Neural cell (in vitro differentiated cells): ENCODE data around the gene SCAMP5. TPM values are rescaled to one million over a fixed set of nuclear protein-coding genes. Genes with fewer than 3 reads are reported as not detected.
A peak's percentile ranks its signal among the peaks of the same experiment; 100 is the strongest.

Experiments
- H2AFZ ChIP-seq: fragments of 200-600, 300-800 bp; sonication (generic), shearing (Covaris generic); 2 replicates; pipeline ENCODE4 v1.6.0; 2014; ENCODE audit warnings: low read depth, mild to moderate bottlenecking, antibody characterized with exemption, low read length, moderate library complexity
- H3F3A ChIP-seq: fragments of 200-600 bp; shearing (Covaris generic); 2 replicates; pipeline ENCODE4 v1.6.1; 2016; ENCODE audit warnings: mild to moderate bottlenecking, moderate library complexity, mixed read lengths, antibody characterized with exemption, low read length; ENCODE audit not compliant: insufficient read depth, poor library complexity, severe bottlenecking
- H3K27ac ChIP-seq: fragments of 200-600, 300-800 bp; sonication (generic), shearing (Covaris generic); 2 replicates; pipeline ENCODE4 v1.5.1; 2014; ENCODE audit warnings: mild to moderate bottlenecking, low read length, moderate library complexity
- H3K27me3 ChIP-seq: fragments of 300-800, 200-600 bp; sonication (generic), shearing (Covaris generic); 2 replicates; pipeline ENCODE4 v1.6.0; 2014; ENCODE audit warnings: mild to moderate bottlenecking, low read depth, low read length, moderate library complexity; ENCODE audit not compliant: insufficient read depth
- H3K36me3 ChIP-seq: fragments of 300-800, 200-600 bp; sonication (generic), shearing (Covaris generic); 2 replicates; pipeline ENCODE4 v1.5.1; 2014; ENCODE audit warnings: mild to moderate bottlenecking, antibody characterized with exemption, low read length, moderate library complexity; ENCODE audit not compliant: insufficient read depth
- H3K4me2 ChIP-seq: fragments of 300-800, 200-600 bp; sonication (generic), shearing (Covaris generic); 2 replicates; pipeline ENCODE4 v1.6.0; 2014; ENCODE audit warnings: mild to moderate bottlenecking, low read length
- H3K4me3 ChIP-seq: fragments of 300-800, 200-600 bp; sonication (generic), shearing (Covaris generic); 2 replicates; pipeline ENCODE4 v1.5.1; 2014; ENCODE audit warnings: mild to moderate bottlenecking, low read length, moderate library complexity
- H3K79me2 ChIP-seq: fragments of 200-600 bp; shearing (Covaris generic); replicated peaks from 2 replicates; pipeline ENCODE4 v1.6.0; 2014; ENCODE audit warnings: mild to moderate bottlenecking, low read length, moderate library complexity; ENCODE audit not compliant: insufficient read depth
- H3K9ac ChIP-seq: fragments of 300-800, 200-600 bp; sonication (generic), shearing (Covaris generic); 2 replicates; pipeline ENCODE4 v1.6.1; 2016; ENCODE audit warnings: mild to moderate bottlenecking, low read length, mixed read lengths
- H3K9me2 ChIP-seq: fragments of 200-600 bp; shearing (Covaris generic); 2 replicates; pipeline ENCODE4 v1.6.1; 2016; ENCODE audit warnings: mild to moderate bottlenecking, low read length, mixed read lengths; ENCODE audit not compliant: insufficient read depth
- H3K9me3 ChIP-seq: fragments of 200-600, 300-800 bp; sonication (generic), shearing (Covaris generic); 2 replicates; pipeline ENCODE4 v1.6.1; 2016; ENCODE audit warnings: mild to moderate bottlenecking, mixed run types, low read length, moderate library complexity, mixed read lengths
- H4K20me1 ChIP-seq: fragments of 200-600 bp; shearing (Covaris generic); 2 replicates; pipeline ENCODE4 v1.6.1; 2016; ENCODE audit warnings: mild to moderate bottlenecking, mixed run types; ENCODE audit not compliant: insufficient read depth
- CTCF ChIP-seq: fragments of 450-650 bp; IDR thresholded peaks from 2 replicates; pipeline ENCODE4 v1.5.1; 2014; ENCODE audit warnings: antibody characterized with exemption, mild to moderate bottlenecking, moderate library complexity; ENCODE audit not compliant: poor library complexity, severe bottlenecking
- EP300 ChIP-seq: fragments of 450-650 bp; conservative IDR thresholded peaks from 2 replicates; pipeline ENCODE4 v1.6.1; 2014; ENCODE audit warnings: antibody characterized with exemption, mild to moderate bottlenecking, moderate library complexity; ENCODE audit not compliant: poor library complexity, severe bottlenecking
- EZH2 ChIP-seq: fragments of 200-600, 300-800 bp; shearing (Covaris generic), sonication (generic); IDR thresholded peaks from 2 replicates; pipeline ENCODE4 v1.6.1; 2014; ENCODE audit warnings: antibody characterized with exemption, low read length, borderline replicate concordance, mild to moderate bottlenecking; ENCODE audit not compliant: insufficient read depth, poor library complexity, severe bottlenecking
- MXI1 ChIP-seq: fragments of 450-650 bp; conservative IDR thresholded peaks from 2 replicates; pipeline ENCODE4 v1.6.1; 2014; ENCODE audit warnings: antibody characterized with exemption, mild to moderate bottlenecking; ENCODE audit not compliant: poor library complexity, severe bottlenecking
- POLR2AphosphoS5 ChIP-seq: IDR thresholded peaks from 2 replicates; pipeline ENCODE4 v1.6.1; 2012
- RAD21 ChIP-seq: fragments of 450-650 bp; conservative IDR thresholded peaks from 2 replicates; pipeline ENCODE4 v1.6.1; 2014; ENCODE audit warnings: antibody characterized with exemption, mild to moderate bottlenecking, moderate library complexity
- SMC3 ChIP-seq: fragments of 450-650 bp; conservative IDR thresholded peaks from 2 replicates; pipeline ENCODE4 v1.6.1; 2014; ENCODE audit warnings: antibody characterized with exemption, mild to moderate bottlenecking, moderate library complexity; ENCODE audit not compliant: poor library complexity
- TAF1 ChIP-seq: IDR thresholded peaks from 2 replicates; pipeline ENCODE4 v1.6.1; 2012; ENCODE audit warnings: low read depth
- polyA plus RNA-seq: library from polyadenylated mRNA; depleted of rRNA; stranded (reverse); fragments of >200 nt; gene quantifications from 2 replicates; pipeline ENCODE4 v1.2.3, GENCODE V29; 2014
- TF ChIP-seq, protein P1 (sequence below): IDR thresholded peaks from 2 replicates; pipeline ENCODE4 v1.6.1; 2012; ENCODE audit warnings: borderline replicate concordance

Gene SCAMP5
- polyA plus RNA-seq, 1 donor from 2014 or later: 92.5 TPM

DNA sequence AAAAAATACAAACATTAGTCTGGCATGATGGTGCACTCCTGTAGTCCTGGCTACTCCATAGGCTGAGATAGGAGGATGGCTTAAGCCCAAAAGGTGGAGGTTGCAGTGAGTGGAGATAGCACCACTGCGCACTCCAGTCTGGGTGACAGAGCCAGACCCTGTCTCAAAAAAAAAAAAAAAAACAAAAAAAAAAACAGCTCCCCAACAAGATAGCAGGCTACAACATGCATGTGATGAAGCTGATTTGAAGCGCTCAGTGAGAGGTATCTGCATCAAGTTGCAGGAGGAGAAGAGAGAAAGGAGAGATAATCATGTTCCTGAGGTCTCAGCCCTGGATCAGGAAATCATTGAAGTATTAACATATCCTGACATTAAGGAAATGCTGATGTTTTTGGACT lies 27.4 kb downstream of the SCAMP5 start:
- no peaks in the 10 kb centered on the region for H3K27me3 ChIP-seq
- H3K4me2 ChIP-seq: no peak overlapping the region
- no peaks in the 10 kb centered on the region for H3K36me3 ChIP-seq
- TF ChIP-seq RAD21 (no peak), POLR2AphosphoS5 (no peak), EZH2 (no peak), TAF1 (no peak), SMC3 (no peak), MXI1 (no peak), EP300 (no peak), CTCF (no peak)
- TF ChIP-seq, protein P1, sequence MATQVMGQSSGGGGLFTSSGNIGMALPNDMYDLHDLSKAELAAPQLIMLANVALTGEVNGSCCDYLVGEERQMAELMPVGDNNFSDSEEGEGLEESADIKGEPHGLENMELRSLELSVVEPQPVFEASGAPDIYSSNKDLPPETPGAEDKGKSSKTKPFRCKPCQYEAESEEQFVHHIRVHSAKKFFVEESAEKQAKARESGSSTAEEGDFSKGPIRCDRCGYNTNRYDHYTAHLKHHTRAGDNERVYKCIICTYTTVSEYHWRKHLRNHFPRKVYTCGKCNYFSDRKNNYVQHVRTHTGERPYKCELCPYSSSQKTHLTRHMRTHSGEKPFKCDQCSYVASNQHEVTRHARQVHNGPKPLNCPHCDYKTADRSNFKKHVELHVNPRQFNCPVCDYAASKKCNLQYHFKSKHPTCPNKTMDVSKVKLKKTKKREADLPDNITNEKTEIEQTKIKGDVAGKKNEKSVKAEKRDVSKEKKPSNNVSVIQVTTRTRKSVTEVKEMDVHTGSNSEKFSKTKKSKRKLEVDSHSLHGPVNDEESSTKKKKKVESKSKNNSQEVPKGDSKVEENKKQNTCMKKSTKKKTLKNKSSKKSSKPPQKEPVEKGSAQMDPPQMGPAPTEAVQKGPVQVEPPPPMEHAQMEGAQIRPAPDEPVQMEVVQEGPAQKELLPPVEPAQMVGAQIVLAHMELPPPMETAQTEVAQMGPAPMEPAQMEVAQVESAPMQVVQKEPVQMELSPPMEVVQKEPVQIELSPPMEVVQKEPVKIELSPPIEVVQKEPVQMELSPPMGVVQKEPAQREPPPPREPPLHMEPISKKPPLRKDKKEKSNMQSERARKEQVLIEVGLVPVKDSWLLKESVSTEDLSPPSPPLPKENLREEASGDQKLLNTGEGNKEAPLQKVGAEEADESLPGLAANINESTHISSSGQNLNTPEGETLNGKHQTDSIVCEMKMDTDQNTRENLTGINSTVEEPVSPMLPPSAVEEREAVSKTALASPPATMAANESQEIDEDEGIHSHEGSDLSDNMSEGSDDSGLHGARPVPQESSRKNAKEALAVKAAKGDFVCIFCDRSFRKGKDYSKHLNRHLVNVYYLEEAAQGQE: no peak
- no peaks in the 10 kb centered on the region for H4K20me1 ChIP-seq
- H3K79me2 ChIP-seq: peaks cover 4% of the 10 kb centered on the region
- H2AFZ ChIP-seq: no peak overlapping the region
- no peaks in the 10 kb centered on the region for H3K9me3 ChIP-seq
- no peaks in the 10 kb centered on the region for H3K9me2 ChIP-seq
- H3F3A ChIP-seq: no peaks in the 10 kb centered on the region
- H3K27ac ChIP-seq: peak overlapping the region; percentile 26
- H3K9ac ChIP-seq: peak overlapping the region; percentile 74
- H3K4me3 ChIP-seq: no peak overlapping the region

- TF ChIP-seq EZH2 (no peak), TAF1 (peak; percentile 59), MXI1 (peak; percentile 79), CTCF (no peak), SMC3 (peak; percentile 51), RAD21 (peak; percentile 42), EP300 (peak; percentile 43), POLR2AphosphoS5 (peak; percentile 94)
- TF ChIP-seq, protein P1: no peak
- Histone ChIP-seq H4K20me1 (no peaks in the 10 kb centered on the region), H3K4me2 (peak within 1 kb of the TSS; percentile 86), H3K36me3 (no peaks in the 10 kb centered on the region), H3K9me2 (no peaks in the 10 kb centered on the region), H3K79me2 (peaks cover 4% of the 10 kb centered on the region), H3K27ac (peak within 1 kb of the TSS; percentile 26), H2AFZ (peak within 1 kb of the TSS; percentile 58), H3K9me3 (no peaks in the 10 kb centered on the region), H3F3A (no peaks in the 10 kb centered on the region), H3K4me3 (peak within 1 kb of the TSS; percentile 71), H3K27me3 (no peaks in the 10 kb centered on the region), H3K9ac (peak within 1 kb of the TSS; percentile 74)
These were observed 28.0 kb downstream of the SCAMP5 start, which contains the start of gene PPCDC for GRCh38 chr15:75023181-75023871. PPCDC (plus strand) TSS chr15:75023590; CDS start chr15:75028319, 4,729 bp downstream.
